GM19372 (cell line): Measurements from ENCODE around the gene CUBN.

Experiments
- ATAC-seq: cut with Tn5 transposase; IDR thresholded peaks from one replicate; pipeline ENCODE4 v1.9.1; 2021; ENCODE audit warnings: mild to moderate bottlenecking, low read depth, moderate library complexity; ENCODE audit not compliant: unreplicated experiment

Gene CUBN

DNA sequence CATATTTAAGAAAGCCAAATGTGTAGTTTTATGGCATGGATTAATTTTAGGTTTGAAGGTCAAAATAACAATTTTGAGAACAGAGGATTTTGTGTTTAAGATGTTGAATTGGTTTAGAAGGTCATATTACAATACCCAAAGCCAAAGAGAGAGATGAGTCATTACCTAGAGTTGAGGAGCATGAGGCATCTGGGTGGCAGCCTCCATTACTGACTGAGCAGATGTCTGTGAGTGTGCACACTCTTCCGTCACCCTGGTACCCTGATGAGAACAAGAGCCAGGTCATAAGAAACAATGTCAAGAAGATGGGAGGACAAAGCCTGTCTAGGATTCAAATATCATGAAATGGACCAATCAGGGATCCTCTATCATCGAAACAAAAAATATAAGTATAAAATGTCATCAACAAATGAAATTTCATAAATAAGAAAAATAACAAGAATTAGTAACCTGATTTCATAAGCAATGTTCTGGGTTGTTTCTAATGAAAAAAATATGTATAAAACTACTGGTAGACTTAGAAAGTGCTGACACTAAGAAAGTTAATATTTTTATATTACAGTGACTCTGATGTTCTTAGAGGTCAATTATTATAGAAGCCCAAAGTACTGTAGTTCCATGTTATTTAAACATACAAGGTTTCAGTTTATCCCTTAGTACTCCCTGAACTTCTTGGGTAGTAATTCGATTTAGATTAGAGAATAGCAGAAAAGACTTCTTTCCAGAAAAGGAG is 20.0 kb downstream of the CUBN start:
- no peak for ATAC-seq

DNA sequence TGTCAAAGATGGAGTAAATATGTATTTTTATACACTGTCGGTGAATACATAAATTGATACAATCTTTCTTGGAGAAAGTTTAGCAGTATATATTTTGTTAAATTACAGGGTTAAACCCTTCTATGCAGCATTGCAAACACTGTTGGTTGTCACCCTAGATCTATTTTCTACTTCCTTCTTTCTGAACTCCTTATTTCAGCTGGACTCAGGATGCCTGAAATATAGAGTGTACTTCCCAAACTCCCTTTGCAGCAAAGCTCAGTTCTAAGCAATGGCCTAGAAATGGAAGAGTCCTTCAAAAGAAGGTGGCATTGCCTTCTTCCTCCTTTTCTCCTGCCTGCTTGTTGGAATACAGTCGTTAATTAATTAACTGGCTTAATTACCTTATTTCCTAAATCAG is 20.6 kb downstream of the CUBN start:
- no peak for ATAC-seq

DNA sequence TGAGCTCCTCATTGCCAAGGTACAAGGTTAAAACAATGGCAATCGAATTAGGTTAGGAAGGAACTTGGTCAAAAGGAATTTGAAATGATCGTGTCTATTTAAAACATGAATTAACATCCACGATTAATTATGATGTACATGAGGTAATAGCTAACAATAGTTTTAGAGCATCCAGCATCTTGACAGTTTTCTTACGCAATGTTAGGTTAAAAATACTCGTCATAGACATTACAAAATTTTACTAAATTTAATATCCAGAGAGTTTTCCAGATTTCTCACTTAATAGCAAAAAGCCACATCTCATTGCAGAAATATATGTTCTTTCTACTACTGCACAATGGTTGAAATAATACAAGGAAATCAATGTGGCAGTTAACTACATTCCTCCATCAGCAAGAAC is 22.6 kb downstream of the CUBN start:
- ATAC-seq, result no peak

DNA sequence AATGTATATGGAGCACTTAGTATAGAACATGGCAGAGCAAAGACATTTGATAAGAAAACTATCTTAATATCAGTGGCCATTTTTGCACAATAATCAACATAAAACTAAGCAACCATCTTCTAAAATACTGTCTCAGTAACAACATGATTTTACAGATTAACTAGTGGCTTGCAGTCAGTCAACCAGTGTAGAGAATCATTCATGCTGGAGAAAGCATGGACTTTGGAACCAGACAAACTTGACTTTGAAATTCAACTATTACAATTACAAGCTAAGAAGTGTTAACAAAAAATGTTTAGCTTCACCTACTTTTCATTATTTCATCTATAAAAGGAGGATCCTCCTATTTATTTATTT is 27.7 kb downstream of the CUBN start:
- ATAC-seq, result no peak

DNA sequence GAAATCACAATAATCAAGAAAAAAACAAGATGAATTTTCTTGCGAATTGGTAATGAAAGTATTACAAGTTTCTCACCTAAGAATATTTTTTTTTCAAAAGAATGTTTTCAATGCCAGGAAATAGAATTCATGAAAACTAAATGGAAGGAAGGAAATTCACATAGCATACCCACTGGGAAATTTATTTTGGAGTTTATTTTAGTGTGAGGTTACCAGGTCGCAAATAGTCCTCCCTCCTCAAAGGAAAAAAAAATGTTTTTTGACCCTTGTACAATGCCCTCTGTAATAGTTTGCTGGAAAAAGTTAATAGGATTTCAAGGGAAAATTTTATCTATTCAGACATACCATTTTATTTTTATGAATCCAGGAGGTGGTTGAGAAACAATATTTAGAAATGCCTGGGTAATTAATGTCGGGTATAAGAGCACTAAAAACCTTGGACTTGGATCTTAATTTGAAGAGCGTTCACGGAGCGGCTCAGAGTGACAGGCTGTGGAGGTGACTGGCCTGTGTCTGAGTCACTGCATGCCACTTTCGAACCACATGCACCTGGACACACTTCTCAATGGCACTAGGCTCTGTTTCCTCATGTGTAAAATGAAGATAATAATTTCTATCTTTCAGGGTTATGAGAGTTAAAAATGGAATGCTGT is 28.2 kb downstream of the CUBN start:
- no peak for ATAC-seq

DNA sequence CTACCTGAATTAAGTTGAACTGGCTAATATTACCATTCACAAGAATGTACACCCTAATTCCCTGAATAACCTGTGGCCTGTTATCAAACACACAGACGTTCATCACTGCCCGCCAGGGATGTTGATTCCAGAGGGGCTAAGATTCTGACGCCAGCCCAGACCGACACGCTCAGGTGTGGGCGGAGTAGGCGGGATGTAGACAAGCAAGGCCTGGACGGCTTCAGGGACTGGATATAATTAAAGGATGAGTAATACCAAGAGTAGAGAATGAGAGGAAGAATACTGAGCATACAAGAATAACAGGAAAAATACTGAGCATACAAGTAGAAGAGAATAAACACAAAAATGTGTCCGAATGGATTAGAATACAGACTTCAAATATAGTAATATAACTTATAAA is 29.0 kb downstream of the CUBN start:
- ATAC-seq, result no peak

DNA sequence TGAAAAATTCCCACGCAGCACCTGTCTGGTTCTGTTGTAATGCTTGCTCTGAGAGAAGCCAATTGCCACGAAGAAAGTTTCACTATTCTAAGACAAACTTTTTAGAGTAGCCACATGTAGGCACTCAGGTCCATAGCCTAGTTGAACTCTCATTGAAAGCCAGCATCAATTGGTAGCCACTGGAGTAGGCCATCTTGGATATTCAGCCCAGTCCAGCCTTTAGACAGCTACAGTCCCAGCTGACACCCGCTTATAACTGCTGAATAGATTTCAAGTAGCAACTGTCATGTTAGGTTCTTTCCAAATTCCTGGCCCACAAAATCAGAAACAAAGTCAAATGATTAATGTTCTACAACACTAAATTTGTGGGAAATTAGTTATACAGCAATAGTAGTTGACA is 31.6 kb downstream of the CUBN start:
- no peak for ATAC-seq

DNA sequence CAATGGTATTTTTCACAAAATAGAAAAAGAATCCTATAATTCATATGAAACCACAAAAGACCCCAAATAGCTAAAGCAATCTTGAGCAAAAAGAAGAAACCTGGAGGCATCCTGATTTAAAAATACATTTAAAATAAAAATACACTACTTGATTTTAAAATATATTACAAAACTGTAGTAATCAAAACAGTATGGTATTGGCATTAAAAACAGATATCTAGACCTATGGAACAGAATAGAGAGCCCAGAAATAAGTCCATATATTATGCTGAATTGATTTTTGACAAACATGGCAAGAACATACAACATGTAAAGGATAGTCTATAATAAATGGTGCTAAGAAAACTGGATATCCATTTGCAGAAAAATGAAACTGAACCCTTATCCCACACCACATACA is 34.8 kb downstream of the CUBN start:
- ATAC-seq, result no peak

DNA sequence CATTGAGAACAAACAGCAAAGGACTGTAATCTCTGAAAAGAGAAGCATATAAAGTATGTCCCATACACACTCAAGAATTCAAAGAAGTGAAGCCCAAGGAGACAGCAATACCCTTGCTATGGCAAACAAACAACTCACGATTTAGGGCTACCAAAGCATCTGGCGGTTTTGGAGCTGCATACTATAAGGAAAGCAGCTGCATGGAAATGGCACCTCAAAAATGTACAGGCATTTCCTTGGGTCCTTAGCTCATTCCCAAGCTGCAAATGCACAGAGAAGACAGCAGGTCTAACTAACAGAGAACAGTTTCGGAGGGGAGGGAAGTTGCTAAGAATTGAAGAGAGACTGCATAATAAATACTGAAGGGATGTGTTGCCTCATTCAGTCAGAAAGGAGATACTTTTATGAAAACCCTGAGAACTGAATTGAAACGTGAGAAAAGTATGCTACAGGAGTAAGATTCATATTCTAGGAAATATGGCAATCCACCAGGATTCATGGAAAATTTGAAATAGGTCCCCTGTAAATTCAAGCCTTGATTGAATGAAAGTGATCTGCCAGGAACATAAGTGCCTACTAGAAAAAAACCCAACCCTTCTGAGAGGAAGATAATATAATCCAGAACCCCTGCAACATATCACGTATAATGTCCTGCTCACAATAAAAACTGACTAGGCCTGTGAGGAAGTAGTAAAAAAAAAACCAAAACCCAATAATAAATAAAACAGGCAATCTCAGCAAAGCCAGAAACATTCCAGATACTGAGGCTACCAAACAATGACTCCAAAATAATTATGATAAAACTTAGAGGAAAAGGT is 36.4 kb downstream of the CUBN start:
- no peak for ATAC-seq

DNA sequence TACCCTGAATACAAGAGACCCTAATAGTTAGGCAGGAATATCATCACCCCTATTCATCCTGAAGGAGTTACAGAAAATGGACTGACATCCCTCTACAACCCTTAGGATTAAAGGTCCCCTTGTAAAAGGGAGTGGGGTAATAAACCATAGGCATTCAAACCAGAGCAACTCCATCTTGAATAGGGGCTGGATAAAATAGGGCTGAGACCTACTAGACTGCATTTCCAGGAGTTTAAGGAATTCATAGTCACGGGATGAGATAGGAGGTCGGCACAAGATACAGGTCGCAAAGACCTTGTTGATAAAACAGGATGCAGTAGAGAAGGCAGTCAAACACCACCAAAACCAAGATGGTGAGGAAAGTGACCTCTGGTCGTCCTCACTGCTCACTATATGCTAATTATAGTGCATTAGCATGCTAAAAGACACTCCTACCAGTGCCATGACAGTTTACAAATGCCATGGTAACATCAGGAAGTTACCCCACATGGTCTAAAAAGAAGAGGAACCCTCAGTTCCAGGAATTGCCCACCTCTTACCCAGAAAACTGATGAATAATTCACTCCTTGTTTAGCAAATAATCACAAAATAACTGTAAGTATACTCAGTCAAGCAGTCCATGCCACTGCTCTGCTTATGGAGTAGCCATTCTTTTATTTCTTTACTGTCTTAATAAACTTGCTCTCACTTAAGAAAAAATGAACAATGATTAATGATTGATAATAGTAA is 37.2 kb downstream of the CUBN start:
- no peak for ATAC-seq

DNA sequence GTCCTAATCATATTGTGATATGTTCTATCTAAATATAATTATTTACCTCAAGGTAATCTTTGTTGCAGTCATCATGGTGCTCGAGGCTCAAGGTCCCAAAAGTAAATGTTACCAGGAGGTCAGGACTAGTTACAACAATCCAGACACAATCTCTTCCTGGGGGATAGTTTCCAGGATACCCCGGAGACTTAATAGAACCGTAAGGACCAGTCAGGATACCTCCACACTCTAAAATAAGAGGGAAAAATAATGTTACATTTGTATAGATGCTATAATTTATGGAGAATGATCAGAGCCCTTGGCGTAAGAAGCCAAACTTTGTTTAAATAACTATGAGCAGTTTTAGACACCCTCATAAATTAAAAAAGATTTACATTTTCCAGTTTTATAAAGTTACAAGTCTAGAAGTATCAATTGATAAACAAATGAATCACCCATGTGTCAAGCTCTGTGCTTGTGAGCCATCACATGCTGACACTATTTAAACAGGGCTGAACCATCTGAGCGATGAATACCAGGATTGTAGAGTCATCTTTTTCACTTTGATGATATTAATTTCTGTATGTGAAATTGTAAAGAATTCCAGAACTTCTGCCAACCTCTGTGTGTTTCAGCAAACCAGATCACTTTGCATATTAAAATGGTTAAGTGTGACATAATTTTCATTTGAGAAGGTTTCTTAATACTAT is 41.3 kb downstream of the CUBN start:
- no peak for ATAC-seq

DNA sequence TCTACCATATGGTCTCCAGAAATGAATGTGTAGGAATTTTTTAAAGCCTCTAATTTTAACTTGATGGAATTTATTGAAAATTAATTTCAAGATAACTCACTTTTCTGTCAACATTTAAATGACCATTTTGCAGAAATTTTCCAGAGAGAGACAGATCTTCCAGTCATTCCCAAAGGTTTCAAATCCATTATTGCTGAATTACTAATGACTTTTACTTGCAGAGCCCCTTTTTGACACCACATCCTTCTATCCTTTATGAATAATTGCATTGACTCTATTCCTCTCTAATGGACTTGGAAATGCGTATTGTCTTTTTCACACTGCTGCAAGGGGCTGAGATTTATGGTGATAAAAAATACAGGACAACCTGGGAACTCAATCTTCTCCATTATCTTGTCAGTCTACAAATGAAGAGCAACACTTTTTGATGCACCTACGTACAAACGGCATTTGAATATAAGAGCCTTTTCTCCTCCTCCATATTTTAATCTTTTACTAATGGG is 42.7 kb downstream of the CUBN start:
- ATAC-seq, result no peak

DNA sequence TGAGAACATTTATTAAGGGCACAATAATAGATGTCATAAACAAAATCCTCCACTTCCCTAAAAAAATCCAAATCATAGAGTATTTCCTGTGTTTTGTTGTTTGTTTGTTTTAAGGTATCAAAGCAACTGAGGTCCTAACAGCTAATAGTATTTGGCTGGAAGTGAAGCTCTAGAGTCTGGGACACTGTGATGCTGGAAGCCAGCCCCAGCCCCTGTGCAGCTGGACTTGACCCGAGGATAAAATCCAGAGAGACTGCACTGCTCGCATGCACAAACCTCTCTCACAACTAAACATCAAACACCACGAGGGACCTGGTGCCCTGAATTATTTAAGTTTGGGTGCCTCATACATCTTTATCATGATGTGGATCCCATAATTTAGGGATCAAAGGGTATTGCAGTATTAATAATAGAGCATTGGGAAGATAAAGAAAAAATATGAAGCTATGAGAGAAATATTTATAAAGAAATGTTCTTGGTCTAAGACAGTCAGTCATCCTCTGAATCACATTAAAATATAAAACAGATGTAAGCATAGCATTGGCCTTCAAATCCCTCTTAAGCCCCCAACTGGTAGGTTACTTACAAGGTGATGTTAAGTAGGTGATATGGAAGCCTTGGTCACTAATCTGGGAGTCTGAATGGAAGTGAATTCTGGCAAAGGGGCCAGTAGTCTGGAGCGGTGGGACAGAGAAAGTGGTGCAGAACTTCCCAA is 44.4 kb downstream of the CUBN start:
- no peak for ATAC-seq

DNA sequence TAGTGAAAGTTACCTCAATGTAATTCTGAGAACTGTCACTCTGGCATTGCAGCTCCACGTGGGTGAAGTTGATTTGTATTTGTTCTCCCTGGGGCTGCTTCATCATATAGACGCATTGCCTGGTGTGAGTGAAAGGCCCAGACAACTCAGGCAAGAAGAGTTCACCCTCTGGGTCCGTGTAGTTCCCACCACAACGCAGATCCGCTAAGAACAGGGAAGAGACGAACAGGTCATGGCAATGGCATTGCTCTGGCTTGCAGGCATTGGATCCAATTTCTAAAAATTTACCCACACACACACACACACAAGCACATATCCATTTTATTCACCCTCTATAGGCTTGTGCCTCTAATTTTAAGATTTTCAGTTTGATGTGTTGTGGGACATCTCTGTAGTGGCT is 45.4 kb downstream of the CUBN start:
- ATAC-seq, result no peak

DNA sequence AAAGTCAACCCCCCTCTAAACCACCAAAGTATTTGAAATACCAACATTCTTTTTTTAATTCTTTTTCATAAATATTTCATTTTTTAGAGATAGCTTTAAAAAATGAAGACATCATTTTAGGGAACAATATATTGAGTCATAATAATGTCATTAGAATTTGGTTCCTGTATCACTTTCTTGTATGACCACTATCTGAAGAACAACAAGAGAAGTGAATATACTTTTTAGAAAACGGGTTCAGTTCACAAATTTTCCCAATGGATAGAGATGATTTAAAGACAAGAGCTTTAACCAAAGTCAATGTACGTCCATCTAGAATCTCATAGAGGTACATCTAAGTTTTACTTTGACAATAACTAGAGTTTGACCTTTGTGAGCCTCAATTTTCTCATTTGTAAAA is 48.2 kb downstream of the CUBN start:
- no peak for ATAC-seq

DNA sequence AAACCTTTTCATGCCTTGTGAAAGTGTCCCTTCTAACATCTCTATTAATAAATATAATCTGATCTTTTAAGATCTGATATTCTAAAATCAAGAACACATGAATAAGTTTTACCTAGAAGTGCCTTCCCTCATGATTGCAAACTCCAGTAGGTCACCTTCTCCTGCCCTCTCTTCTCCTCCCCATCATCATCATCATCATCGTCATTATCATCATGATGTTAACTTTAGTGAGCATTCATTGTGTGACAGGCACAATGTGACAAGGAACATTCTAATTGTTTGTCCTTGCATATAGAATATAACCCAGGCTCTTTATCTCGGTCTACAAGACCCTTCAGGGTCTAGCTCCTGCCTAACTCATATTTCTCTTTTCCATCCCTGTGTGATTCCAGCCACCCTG is 51.7 kb downstream of the CUBN start:
- no peak for ATAC-seq

DNA sequence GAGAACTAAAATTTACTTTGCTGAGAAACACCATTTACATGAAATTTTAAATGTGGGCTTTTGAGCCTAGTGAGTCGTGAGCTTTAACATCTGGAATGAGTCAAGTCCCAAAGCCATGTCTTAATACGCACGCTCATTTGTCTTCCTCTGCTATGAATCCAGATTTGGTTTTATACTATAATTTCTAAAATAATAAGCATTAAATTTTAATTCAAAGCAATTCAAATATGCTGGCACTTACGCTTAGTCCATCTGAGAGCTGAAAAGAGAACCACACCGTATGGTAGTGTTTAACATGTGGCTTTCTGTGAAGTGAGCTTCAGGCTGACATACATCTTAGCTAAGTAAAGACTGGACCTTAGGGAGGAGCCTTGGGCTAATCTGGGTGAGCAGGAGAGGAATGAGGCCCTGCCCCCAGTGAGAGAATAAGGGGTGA is 52.2 kb downstream of the CUBN start:
- no peak for ATAC-seq

DNA sequence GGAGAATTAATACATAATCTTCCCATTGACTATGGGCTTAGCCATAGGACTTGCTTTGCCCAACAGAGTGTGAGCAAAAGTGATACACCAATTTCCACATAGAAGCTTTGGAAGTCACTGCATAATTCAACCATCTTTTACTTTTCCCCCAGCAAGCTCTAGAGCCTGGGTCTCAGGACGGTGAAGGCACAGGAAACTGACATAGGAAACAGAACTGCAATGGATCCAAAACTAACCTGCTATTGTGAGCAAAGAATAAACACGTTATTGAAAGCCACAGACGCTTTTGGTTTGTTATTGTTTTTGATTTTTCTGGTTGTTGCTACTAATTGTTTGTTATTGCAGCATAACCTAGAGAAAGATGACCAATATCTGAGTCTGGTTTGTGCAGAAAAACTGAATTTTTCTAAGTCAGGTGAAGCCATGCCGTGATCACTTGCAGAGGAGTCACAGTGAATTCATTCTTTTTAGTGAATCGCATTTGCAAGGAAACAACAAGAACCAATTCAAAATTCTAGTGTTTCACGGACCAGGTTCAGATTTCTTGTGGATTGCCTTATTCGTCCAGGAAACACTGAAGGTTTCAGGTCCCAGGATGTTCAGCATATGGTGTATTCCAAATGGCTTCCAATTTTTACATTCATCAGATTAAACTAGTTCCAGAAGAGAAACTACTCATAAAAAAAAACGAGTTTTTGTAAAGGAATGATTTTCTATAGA is 52.8 kb downstream of the CUBN start:
- no peak for ATAC-seq
